A549 (cell line): ENCODE results near the gene SIM2. TPM values are rescaled to one million over a fixed set of nuclear protein-coding genes. Genes with fewer than 3 reads are reported as not detected.

Experiments
- ATAC-seq, 2 experiments: fragments of 200-7000 bp in 1 of 2; fragments of >200 bp in 1 of 2; cut with Nextera tagmentation in 1 of 2; cut with Tn5 transposase in 1 of 2; 3 replicates each; pipeline versions ENCODE4 v1.8.0 to v1.9.1; 2018 to 2020; ENCODE audit warnings: mild to moderate bottlenecking in 1 of 2, moderate library complexity in 1 of 2
- CTCF ChIA-PET: fragments of 300-600 bp; sonication (Branson Sonifier 250); formaldehyde crosslinking; extraction: SDS; loops from one replicate; lab custom pipeline; 2021; ENCODE audit warnings: antibody characterized with exemption, inconsistent platforms; lab: Yijun Ruan, JAX
- POLR2A ChIA-PET: fragments of 350-600 bp; formaldehyde crosslinking; extraction: SDS; loops from one replicate; lab custom pipeline; 2021; ENCODE audit warnings: antibody characterized with exemption, inconsistent platforms; lab: Yijun Ruan, JAX
- DNase-seq, 2 experiments: peaks; one replicate each; pipeline versions ENCODE4 v3.0.0 to v3.0.0-alpha.2; 2011 to 2016; ENCODE audit warnings: low read depth in 1 of 2, low spot score in 1 of 2
- FAIRE-seq: peaks from 2 replicates; lab custom pipeline; 2011; peaks lifted over from hg19 to GRCh38; lab: Jason Lieb, UNC
- H3K27ac ChIP-seq, 2 experiments: fragments of >200 bp; sonication (Bioruptor Twin); formaldehyde crosslinking; 3 replicates each; pipeline ENCODE4 v1.5.1; 2016 to 2017
- H3K4me1 ChIP-seq: fragments of >200 bp; sonication (Bioruptor Twin); formaldehyde crosslinking; 3 replicates; pipeline ENCODE4 v1.6.1; 2016
- H3K4me2 ChIP-seq: fragments of >200 bp; sonication (Bioruptor Twin); formaldehyde crosslinking; 3 replicates; pipeline ENCODE4 v1.6.1; 2016
- H3K4me3 ChIP-seq: fragments of >200 bp; sonication (Bioruptor Twin); formaldehyde crosslinking; 3 replicates; pipeline ENCODE4 v1.5.1; 2016
- H3K9me3 ChIP-seq: fragments of >200 bp; sonication (Bioruptor Twin); formaldehyde crosslinking; 3 replicates; pipeline ENCODE4 v1.6.1; 2016
- CHD2 ChIP-seq: fragments of 150-350 bp; IDR thresholded peaks from 2 replicates; pipeline ENCODE4 v1.6.1; 2014; ENCODE audit warnings: low read length; ENCODE audit not compliant: partially characterized antibody
- CHD4 ChIP-seq: fragments of 200-600 bp; sonication (generic); IDR thresholded peaks from 2 replicates; pipeline ENCODE4 v1.6.1; 2016; ENCODE audit warnings: antibody characterized with exemption, mild to moderate bottlenecking, borderline replicate concordance
- EHF ChIP-seq: fragments of 250-450 bp; sonication (Bioruptor Pico); IDR thresholded peaks from 2 replicates; pipeline ENCODE4 v1.5.0; 2020; ENCODE audit warnings: mild to moderate bottlenecking
- EP300 ChIP-seq, 2 experiments: fragments of >200 bp; sonication (Bioruptor Twin); formaldehyde crosslinking; IDR thresholded peaks; 2 replicates in 1 of 2; 3 replicates in 1 of 2; pipeline ENCODE4 v1.6.1; 2016 to 2017
- FOSB ChIP-seq: fragments of 250-450 bp; sonication (Bioruptor Pico); IDR thresholded peaks from 2 replicates; pipeline ENCODE4 v1.5.0; 2020; ENCODE audit warnings: mild to moderate bottlenecking, moderate library complexity
- FOXS1 ChIP-seq: fragments of 250-450 bp; sonication (Bioruptor Pico); IDR thresholded peaks from 2 replicates; pipeline ENCODE4 v1.5.0; 2020; ENCODE audit warnings: mild to moderate bottlenecking, moderate library complexity
- GATA3 ChIP-seq: IDR thresholded peaks from 2 replicates; pipeline ENCODE4 v1.6.1; 2012; ENCODE audit warnings: borderline replicate concordance
- HOXB5 ChIP-seq: fragments of 250-450 bp; sonication (Bioruptor Pico); IDR thresholded peaks from 2 replicates; pipeline ENCODE4 v1.5.0; 2020; ENCODE audit warnings: mild to moderate bottlenecking, moderate library complexity
- JUN ChIP-seq, 2 experiments: fragments of >200 bp; sonication (Bioruptor Twin); formaldehyde crosslinking; IDR thresholded peaks; 2 replicates in 1 of 2; 3 replicates in 1 of 2; pipeline ENCODE4 v1.6.1; 2016 to 2017
- KDM1A ChIP-seq: fragments of 200-600 bp; sonication (generic); IDR thresholded peaks from 2 replicates; pipeline ENCODE4 v1.6.1; 2016; ENCODE audit warnings: low read depth, mild to moderate bottlenecking
- KDM5A ChIP-seq: fragments of 200-600 bp; sonication (generic); IDR thresholded peaks from 2 replicates; pipeline ENCODE4 v1.6.1; 2016; ENCODE audit warnings: antibody characterized with exemption, mild to moderate bottlenecking
- MAFK ChIP-seq: fragments of 450-650 bp; IDR thresholded peaks from 2 replicates; pipeline ENCODE4 v1.6.1; 2014; ENCODE audit not compliant: partially characterized antibody
- MAZ ChIP-seq: fragments of 150-350 bp; IDR thresholded peaks from 2 replicates; pipeline ENCODE4 v1.6.1; 2014; ENCODE audit warnings: antibody characterized with exemption, low read depth, low read length, borderline replicate concordance
- MYC ChIP-seq: IDR thresholded peaks from 2 replicates; pipeline ENCODE4 v1.6.1; 2012; ENCODE audit warnings: mild to moderate bottlenecking, inconsistent platforms, low read length, improper control_type of control experiment, borderline replicate concordance
- NFE2L2 ChIP-seq: fragments of 150-350 bp; conservative IDR thresholded peaks from 2 replicates; pipeline ENCODE4 v1.6.1; 2014; ENCODE audit warnings: low read length
- NPAS2 ChIP-seq: fragments of 250-450 bp; sonication (Bioruptor Pico); IDR thresholded peaks from 2 replicates; pipeline ENCODE4 v1.8.0; 2022; ENCODE audit warnings: mild to moderate bottlenecking, moderate library complexity, borderline replicate concordance
- NR3C1 ChIP-seq: fragments of >200 bp; sonication (Bioruptor Twin); formaldehyde crosslinking; IDR thresholded peaks from 3 replicates; pipeline ENCODE4 v1.6.1; 2017
- PHF8 ChIP-seq: fragments of 200-600 bp; sonication (generic); IDR thresholded peaks from 2 replicates; pipeline ENCODE4 v1.6.1; 2016; ENCODE audit warnings: low read depth, mild to moderate bottlenecking, antibody characterized with exemption, moderate library complexity, borderline replicate concordance
- RAD21 ChIP-seq, 2 experiments: fragments of >200 bp in 1 of 2; sonication (Bioruptor Twin) in 1 of 2; formaldehyde crosslinking in 1 of 2; IDR thresholded peaks in 1 of 2; conservative IDR thresholded peaks in 1 of 2; 2 replicates in 1 of 2; 3 replicates in 1 of 2; pipeline ENCODE4 v1.6.1; 2012 to 2018; ENCODE audit warnings: inconsistent platforms in 1 of 2
- RCOR1 ChIP-seq: fragments of 150-350 bp; IDR thresholded peaks from 2 replicates; pipeline ENCODE4 v1.6.1; 2014; ENCODE audit warnings: antibody characterized with exemption, low read length, low read depth
- RNF2 ChIP-seq: fragments of 200-600 bp; sonication (generic); IDR thresholded peaks from 2 replicates; pipeline ENCODE4 v1.6.1; 2016; ENCODE audit warnings: low read depth, mild to moderate bottlenecking, antibody characterized with exemption, moderate library complexity, borderline replicate concordance
- SMC3 ChIP-seq: fragments of >200 bp; sonication (Bioruptor Twin); formaldehyde crosslinking; IDR thresholded peaks from 3 replicates; pipeline ENCODE4 v1.6.1; 2018; ENCODE audit warnings: inconsistent platforms
- SREBF2 ChIP-seq: fragments of 450-650 bp; IDR thresholded peaks from 2 replicates; pipeline ENCODE4 v1.6.1; 2014; ENCODE audit warnings: mild to moderate bottlenecking, moderate library complexity
- TP53 ChIP-seq: fragments of 250-450 bp; sonication (Bioruptor Pico); IDR thresholded peaks from 2 replicates; pipeline ENCODE4 v1.5.0; 2021; ENCODE audit warnings: mild to moderate bottlenecking, moderate library complexity
- ZC3H11A ChIP-seq: fragments of 450-650 bp; IDR thresholded peaks from 2 replicates; pipeline ENCODE4 v1.6.1; 2014; ENCODE audit warnings: antibody characterized with exemption, mild to moderate bottlenecking
- ZNF302 ChIP-seq: fragments of 250-450 bp; sonication (Bioruptor Pico); IDR thresholded peaks from 2 replicates; pipeline ENCODE4 v1.9.0; 2021; ENCODE audit warnings: inconsistent platforms, mild to moderate bottlenecking, moderate library complexity
- ZSCAN20 ChIP-seq: fragments of 250-450 bp; sonication (Bioruptor Pico); IDR thresholded peaks from 2 replicates; pipeline ENCODE4 v1.8.0; 2022; ENCODE audit warnings: mild to moderate bottlenecking, moderate library complexity
- WGBS: methylation state at CpG from one replicate; pipeline ENCODE4 v1.1.6; 2017; ENCODE audit errors: missing lambda C conversion rate; 5-methylcytosine and 5-hydroxymethylcytosine counted together
- polyA plus RNA-seq, 4 experiments: library from polyadenylated mRNA; depleted of rRNA in 3 of 4; stranded (reverse); fragments of >200 nt; fragmentation: RNase III in 1 of 4; extraction: RNeasy Plus Mini Kit Qiagen cat#74134 plus additional on column Dnase treatment in 1 of 4; gene quantifications; 2 replicates in 3 of 4; 3 replicates in 1 of 4; pipeline ENCODE4 v1.2.3, GENCODE V29; 2011 to 2017
- TF ChIP-seq, protein P1 (sequence below): IDR thresholded peaks from 2 replicates; pipeline ENCODE4 v1.6.1; 2012; ENCODE audit warnings: low read depth, borderline replicate concordance
- TF ChIP-seq, protein P2 (sequence below): IDR thresholded peaks from 2 replicates; pipeline ENCODE4 v1.6.1; 2012
- TF ChIP-seq, protein P3 (sequence below): fragments of 450-650 bp; IDR thresholded peaks from 2 replicates; pipeline ENCODE4 v1.6.1; 2014; ENCODE audit warnings: antibody characterized with exemption
- TF ChIP-seq, protein P4 (sequence below): fragments of >200 bp; sonication (Bioruptor Twin); formaldehyde crosslinking; IDR thresholded peaks from 2 replicates; pipeline ENCODE4 v1.6.1; 2016
- TF ChIP-seq, protein P5 (sequence below): fragments of >200 bp; sonication (Bioruptor Twin); formaldehyde crosslinking; IDR thresholded peaks from 3 replicates; pipeline ENCODE4 v1.5.1; 2016

Gene SIM2
- polyA plus RNA-seq, 2 of the 4 experiments (the other 2 are of a cell fraction): 12.6 to 13.4 TPM

DNA sequence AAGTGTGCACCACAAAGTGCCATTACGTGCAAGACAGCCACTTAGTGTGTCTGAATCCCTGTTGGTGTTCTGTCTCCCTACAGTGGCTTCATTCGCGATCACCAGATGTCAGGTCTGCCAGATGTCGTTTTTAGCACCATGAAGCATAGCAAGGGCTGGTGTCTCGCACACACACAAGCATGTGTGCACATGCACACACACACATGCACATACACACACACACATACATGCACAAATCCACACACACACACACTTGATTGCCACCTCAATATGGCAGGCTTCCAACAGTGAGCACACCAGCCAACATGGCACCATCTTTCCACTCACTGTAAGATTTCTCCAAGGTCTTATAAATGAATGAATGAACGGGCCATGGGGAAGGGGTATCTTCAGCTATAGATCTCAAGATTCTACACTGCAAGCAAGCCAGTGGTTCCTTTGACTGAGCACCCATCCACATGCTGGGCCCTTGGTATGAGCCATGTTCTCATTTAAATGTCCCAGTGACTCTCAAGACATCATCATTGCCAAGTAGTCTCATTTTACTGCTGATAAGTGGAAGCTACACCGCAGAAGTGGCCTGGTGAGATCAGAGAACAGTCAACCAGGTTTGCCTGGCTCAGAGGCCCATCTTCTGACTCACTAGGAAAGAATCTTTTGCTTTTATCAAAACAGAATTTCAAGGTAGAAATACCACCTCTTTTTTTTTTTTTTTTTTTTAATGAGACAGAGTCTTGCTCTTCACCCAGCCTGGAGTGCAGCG lies 84.9 kb downstream of the SIM2 start:
- TF ChIP-seq GATA3 (no peak), TP53 (no peak), MAZ (no peak), CHD2 (no peak)
- TF ChIP-seq, protein P1, sequence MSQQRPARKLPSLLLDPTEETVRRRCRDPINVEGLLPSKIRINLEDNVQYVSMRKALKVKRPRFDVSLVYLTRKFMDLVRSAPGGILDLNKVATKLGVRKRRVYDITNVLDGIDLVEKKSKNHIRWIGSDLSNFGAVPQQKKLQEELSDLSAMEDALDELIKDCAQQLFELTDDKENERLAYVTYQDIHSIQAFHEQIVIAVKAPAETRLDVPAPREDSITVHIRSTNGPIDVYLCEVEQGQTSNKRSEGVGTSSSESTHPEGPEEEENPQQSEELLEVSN: no peak
- TF ChIP-seq, all 56 proteins: peak for 0
- Histone ChIP-seq H3K4me2 (peak overlapping the region; percentile 9; the same call in 1 of the 3 replicates), H3K4me3 (no peak overlapping the region), H3K4me1 (peaks cover 25% of the 10 kb centered on the region), H3K27ac (peak overlapping the region in 1 of 2 experiments; percentile 71; a peak in 3 of 6 replicates), H3K9me3 (no peaks in the 10 kb centered on the region)
- POLR2A ChIA-PET: no interaction called here
- CTCF ChIA-PET: interaction anchor here (0.8 to 1.1 kb wide), 2 partner anchors 26 to 33 kb away, joined by 4 read pairs; no protein-coding TSS in a partner anchor
- ATAC-seq (peak; percentile 62 to 68; a peak in 4 of 6 replicates), DNase-seq (peak; percentile 22 to 42), FAIRE-seq (no peak)
- 85% methylated on average over 8 of the region's 8 CpGs for WGBS

DNA sequence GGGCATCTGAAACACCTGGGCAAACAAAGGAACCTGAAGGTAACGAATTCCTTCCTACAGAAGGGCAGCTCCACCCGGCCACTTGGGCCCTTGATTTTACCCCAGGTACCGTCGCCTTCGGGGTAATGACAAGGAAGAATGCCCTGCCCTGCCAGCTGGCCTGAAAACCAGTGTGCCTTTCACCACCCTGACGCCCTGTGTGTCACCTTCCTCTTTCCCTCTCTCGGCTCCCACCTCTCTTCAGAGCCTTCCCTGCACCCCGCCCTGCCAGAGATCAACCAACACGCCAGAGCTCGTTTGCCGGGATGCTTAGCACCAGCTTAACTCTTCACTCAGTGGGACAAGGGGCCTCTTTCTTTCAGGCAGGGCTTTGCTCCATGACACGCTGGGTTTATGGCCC lies 86.0 kb downstream of the SIM2 start:
- ChIA-PET CTCF (interaction anchor here (1.1 to 1.2 kb wide), 2 partner anchors 19 to 31 kb away, joined by 3 to 4 read pairs; no protein-coding TSS in a partner anchor), POLR2A (no interaction called here)
- TF ChIP-seq, protein P2, sequence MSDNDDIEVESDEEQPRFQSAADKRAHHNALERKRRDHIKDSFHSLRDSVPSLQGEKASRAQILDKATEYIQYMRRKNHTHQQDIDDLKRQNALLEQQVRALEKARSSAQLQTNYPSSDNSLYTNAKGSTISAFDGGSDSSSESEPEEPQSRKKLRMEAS: no peak
- no peak for TF ChIP-seq TP53
- TF ChIP-seq, protein P3, sequence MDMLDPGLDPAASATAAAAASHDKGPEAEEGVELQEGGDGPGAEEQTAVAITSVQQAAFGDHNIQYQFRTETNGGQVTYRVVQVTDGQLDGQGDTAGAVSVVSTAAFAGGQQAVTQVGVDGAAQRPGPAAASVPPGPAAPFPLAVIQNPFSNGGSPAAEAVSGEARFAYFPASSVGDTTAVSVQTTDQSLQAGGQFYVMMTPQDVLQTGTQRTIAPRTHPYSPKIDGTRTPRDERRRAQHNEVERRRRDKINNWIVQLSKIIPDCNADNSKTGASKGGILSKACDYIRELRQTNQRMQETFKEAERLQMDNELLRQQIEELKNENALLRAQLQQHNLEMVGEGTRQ: no peak
- TF ChIP-seq ZC3H11A: no peak
- TF ChIP-seq JUN (IDR thresholded peaks at IDR 0.05): no peak
- TF ChIP-seq MYC: no peak
- TF ChIP-seq HOXB5: no peak
- no peak for TF ChIP-seq CHD4
- no peak for TF ChIP-seq CHD2
- no peak for TF ChIP-seq FOXS1 (CRISPR knock-in tag)
- TF ChIP-seq ZSCAN20 (CRISPR knock-in tag): no peak
- TF ChIP-seq SMC3: no peak
- TF ChIP-seq FOSB: no peak
- no peak for TF ChIP-seq NPAS2 (CRISPR knock-in tag)
- Histone ChIP-seq H3K9me3 (no peaks in the 10 kb centered on the region), H3K4me2 (no peak overlapping the region), H3K4me3 (no peak overlapping the region), H3K4me1 (peaks cover 27% of the 10 kb centered on the region), H3K27ac (peak overlapping the region in 1 of 2 experiments; percentile 43; a peak in 1 of 6 replicates)
- WGBS: 96% methylated on average over 12 of the region's 12 CpGs
- ATAC-seq (no peak), DNase-seq (no peak), FAIRE-seq (no peak)

DNA sequence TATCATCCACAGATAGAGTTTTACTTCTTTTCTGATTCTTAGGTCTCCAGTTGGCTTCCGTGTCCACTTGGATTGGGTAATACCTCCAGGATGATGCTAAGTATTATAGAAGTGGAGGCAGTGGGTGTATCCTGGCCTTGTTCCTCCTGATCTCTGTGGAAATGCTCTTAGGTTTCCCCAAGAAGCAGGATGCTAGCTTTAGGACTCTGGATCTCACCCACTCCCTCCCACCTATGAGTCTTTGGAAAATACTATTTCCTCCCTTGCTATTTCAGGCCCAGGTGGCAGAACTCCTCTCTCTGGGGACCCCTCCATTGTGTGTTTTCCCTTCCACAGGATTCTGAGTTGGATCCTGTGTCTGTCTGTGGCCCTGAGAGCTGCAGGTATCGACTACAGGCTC lies 86.7 kb downstream of the SIM2 start:
- Histone ChIP-seq H3K27ac (peak overlapping the region in 1 of 2 experiments; percentile 43; a peak in 2 of 6 replicates), H3K4me1 (peaks cover 27% of the 10 kb centered on the region), H3K4me3 (no peak overlapping the region), H3K9me3 (no peaks in the 10 kb centered on the region), H3K4me2 (no peak overlapping the region)
- WGBS: 92% methylated on average over 2 of the region's 2 CpGs
- CTCF ChIA-PET: interaction anchor here (0.6 to 1.2 kb wide), 2 partner anchors 18 to 220 kb away, joined by 3 read pairs; no protein-coding TSS in a partner anchor
- ATAC-seq: no peak
- no peak for TF ChIP-seq JUN (IDR thresholded peaks at IDR 0.05)
- TF ChIP-seq KDM1A: no peak
- no peak for TF ChIP-seq MAZ
- no peak for TF ChIP-seq ZNF302 (CRISPR knock-in tag)
- TF ChIP-seq MAFK: no peak
- no peak for TF ChIP-seq EHF
- TF ChIP-seq NFE2L2: no peak
- TF ChIP-seq RAD21 (conservative IDR thresholded peaks at IDR 0.05 in 1 of 2, IDR thresholded peaks at IDR 0.05 in 1 of 2): no peak
- TF ChIP-seq NR3C1: no peak
- TF ChIP-seq, protein P4, sequence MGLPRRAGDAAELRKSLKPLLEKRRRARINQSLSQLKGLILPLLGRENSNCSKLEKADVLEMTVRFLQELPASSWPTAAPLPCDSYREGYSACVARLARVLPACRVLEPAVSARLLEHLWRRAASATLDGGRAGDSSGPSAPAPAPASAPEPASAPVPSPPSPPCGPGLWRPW: no peak
- TF ChIP-seq SREBF2: no peak
- no peak for TF ChIP-seq PHF8
- TF ChIP-seq RNF2: no peak
- TF ChIP-seq HOXB5: no peak
- TF ChIP-seq, protein P5, sequence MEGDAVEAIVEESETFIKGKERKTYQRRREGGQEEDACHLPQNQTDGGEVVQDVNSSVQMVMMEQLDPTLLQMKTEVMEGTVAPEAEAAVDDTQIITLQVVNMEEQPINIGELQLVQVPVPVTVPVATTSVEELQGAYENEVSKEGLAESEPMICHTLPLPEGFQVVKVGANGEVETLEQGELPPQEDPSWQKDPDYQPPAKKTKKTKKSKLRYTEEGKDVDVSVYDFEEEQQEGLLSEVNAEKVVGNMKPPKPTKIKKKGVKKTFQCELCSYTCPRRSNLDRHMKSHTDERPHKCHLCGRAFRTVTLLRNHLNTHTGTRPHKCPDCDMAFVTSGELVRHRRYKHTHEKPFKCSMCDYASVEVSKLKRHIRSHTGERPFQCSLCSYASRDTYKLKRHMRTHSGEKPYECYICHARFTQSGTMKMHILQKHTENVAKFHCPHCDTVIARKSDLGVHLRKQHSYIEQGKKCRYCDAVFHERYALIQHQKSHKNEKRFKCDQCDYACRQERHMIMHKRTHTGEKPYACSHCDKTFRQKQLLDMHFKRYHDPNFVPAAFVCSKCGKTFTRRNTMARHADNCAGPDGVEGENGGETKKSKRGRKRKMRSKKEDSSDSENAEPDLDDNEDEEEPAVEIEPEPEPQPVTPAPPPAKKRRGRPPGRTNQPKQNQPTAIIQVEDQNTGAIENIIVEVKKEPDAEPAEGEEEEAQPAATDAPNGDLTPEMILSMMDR: no peak
- no peak for TF ChIP-seq EP300 (IDR thresholded peaks at IDR 0.05)
- no peak for TF ChIP-seq RCOR1
- TF ChIP-seq KDM5A: no peak
- DNase-seq: no peak
- POLR2A ChIA-PET: no interaction called here
- no peak for FAIRE-seq
